HG03095 (cell line): ENCODE measurements around the gene SYT17.

Experiments
- ATAC-seq: cut with Tn5 transposase; IDR thresholded peaks from one replicate; pipeline ENCODE4 v1.9.1; 2021; ENCODE audit warnings: moderate library complexity; ENCODE audit not compliant: unreplicated experiment

SYT17 gene

DNA sequence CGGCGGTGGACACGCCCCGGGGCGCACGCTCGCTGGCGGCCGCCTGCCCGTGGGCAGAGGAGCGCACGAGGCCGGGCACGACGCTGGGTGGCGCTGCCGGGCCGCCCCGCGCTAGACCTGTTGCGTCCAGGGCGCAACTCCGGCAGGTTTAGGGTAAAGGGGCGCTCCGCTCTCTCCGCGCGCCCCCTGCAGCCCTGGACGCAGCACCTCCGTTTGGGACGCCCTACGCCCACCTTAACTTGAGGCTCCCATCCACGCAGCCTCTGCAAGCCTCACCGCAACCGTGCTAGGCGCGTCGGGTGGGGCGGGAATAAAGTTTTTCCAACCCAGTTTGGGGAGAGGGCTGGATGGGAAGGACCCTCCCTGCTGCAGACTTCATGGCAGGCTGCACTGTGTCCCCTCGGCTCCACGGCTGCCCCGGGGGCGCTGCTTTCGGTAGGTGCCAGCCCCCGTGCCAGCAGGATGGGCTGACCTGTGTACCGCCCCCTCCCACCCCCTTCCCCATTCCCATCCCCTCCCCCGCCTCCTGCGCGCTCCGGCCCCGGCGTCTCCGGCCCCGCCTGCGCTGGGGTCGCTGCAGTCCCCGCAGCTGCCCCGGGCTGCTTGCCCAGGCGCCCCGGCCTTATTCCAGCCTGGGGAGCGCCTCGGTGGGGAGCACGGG is at the start of gene SYT17:
Gene SYT17, plus strand, starts transcription at position 531 of the 661 bp plus-strand sequence. CDS start 407 bp downstream, outside the sequence.
- no peak for ATAC-seq

DNA sequence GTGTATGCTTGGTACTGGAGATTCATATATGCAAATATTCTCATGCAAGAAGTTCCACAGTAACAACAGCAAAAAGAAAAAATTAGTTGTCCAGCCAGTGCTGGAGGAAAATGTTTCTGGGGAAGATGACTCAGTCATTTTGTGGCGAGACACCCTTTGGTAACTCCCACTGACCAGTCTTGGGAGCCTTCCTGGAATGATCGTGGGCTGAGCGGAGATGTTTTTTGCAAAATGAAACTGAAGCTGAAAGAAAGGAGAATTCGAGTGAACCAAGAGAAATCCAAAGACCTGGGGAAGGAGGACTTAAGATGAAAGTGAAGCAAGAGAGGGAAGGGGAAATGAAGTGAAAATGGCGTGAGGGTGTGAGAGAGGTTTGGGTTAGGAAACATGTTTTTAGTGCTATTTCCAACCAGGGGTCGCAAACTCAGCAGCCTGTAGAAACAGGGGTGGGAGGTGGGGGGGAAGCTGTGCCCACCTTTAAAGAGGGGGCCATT is 49.1 kb upstream of the SYT17 start:
- ATAC-seq, result no peak

DNA sequence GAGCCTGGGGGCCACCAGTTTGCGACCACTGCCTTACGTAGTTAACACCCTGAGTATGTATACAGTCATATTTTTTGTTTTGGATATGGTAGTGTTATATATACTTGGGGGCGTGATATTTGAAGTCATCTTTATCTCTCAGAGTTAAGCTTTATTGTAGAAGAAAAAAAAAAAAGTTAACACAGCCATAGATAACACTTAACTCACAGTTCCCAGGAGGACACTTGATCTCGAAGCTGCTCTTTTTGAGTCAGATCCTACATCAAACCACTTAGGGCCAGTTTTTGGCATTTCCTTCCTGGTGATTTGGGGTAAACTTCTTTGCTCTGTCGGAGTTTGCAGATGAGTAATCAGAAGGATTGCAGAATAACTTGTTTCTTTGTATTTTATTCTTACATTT is 48.5 kb upstream of the SYT17 start:
- no peak for ATAC-seq

DNA sequence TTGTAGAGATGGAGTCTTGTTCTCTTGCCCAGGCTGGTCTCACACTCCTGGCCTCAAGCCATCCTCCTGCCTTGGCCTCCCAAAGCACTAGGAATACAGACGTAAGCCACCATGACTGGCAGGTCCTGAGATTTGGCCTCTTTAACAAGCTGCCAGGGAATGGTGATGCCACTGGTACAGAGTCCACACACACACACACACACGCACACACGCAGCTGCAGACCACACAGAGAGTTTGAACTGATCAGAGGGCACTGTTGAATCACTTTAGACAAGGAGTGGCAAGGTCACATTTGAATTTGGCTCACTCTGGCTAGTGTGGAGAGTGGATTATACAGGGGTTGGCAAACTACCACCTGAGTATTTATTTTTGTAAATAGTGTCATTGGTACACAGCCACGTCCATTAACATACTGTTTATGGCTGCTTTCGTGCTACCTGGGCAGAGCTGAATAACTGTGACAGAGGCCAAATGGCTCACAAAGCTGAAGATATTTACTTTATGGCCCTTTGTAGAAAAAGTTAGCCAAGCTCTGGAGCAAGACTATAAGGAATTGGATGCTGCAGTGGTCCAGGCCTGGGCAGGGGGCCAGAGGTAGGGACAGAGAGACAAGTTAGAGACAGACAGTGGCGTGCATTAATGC is 44.4 kb upstream of the SYT17 start:
- no peak for ATAC-seq

GRCh38 chr16:19126300-19126699 is 41.7 kb upstream of the SYT17 start:
- no peak for ATAC-seq

- peak; percentile 43 for ATAC-seq
Observed at GRCh38 chr16:19127205-19127604, 40.8 kb upstream of the SYT17 start.

- ATAC-seq, result peak; percentile 51
Observed at GRCh38 chr16:19127674-19128131, 40.3 kb upstream of the SYT17 start.

- ATAC-seq, result no peak
Observed at GRCh38 chr16:19128454-19129200, 39.4 kb upstream of the SYT17 start.

DNA sequence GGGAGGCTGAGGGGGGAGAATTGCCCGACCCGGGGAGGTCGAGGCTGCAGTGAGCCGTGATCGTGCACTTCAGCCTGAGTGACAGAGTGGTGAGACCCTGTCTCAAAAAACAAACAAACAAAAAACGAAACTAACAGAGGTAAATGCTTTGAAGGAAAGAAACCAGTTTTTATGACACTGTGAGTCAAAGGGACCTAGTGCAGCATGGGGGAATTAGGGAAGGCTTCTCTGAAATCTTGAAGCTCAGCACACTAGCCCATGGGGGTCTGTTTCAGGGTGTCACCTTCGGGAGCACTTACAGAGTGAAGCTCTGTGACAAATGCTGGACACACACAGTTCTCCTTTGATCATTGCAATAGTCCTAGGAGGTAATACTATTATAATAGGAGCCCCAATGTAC is 37.7 kb upstream of the SYT17 start:
- ATAC-seq, result no peak

GRCh38 chr16:19130852-19131824 is 36.9 kb upstream of the SYT17 start:
- no peak for ATAC-seq

GRCh38 chr16:19131825-19132218 is 36.2 kb upstream of the SYT17 start:
- no peak for ATAC-seq

DNA sequence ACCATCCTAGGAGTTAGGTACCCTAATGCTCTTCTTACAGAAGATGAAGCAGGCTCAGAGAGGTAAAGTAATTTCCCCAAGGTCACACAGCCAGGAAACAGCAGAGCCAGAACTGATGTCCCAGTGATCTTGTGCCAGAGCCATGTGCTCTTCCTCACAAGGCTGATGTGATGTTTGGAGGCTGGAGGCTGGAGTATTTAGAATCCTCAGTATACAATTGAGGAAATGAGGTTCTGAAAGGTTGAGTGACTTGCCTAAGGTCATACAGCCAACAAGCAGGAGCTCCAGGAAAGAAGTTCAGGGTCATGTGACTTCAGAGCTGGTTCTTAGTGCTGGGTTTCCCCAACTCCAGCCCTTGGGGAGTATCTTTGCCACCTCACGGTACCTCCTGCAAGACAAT is 35.8 kb upstream of the SYT17 start:
- ATAC-seq, result no peak

DNA sequence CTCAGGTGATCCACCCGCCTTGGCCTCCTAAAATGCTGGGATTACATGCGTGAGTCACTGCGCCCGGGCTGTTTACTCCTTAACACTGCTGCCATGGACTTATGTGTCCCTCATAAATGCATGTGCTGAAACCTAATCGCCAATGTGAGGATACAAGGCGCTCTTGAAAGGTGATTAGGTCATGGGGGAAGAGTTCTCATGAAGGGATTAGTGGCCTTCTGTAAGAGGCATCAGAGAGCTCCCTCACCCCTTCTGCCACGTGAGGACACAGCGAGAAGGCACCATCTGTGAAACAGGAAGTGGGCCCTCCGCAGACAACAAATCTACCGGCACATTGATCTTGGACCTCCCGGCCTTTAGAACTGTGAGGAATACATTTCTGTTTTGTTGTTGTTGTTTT is 35.1 kb upstream of the SYT17 start:
- no peak for ATAC-seq

- no peak for ATAC-seq
Observed at GRCh38 chr16:19133600-19133999, 34.4 kb upstream of the SYT17 start.

- ATAC-seq, result no peak
Observed at GRCh38 chr16:19135201-19135842, 32.7 kb upstream of the SYT17 start.

DNA sequence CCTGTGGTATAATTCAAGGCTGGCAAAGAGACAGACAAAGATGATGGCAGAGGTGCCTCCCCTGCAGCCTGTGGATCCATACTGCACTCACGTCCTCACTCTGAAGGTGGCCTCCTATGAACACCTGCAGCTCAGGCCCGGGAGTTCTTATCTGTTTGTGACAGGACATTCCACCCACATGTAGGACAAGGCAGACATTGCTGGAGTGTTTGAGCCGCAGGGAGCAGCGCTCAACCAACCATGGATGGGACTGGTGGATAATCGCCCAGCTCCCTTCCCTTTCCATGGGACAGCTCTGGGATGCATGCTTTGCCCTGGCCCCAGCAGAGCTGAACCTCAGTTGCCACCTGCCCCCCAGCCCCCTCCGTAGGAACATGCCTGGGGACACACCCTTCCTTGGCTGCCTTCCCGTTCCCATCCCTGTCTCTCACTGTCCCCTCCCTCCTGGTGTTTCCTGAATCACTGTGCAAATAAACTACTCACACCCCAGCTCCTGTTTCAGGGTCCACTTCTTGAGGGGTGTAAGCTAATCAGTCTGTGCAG is 32.1 kb upstream of the SYT17 start:
- ATAC-seq, result no peak

- ATAC-seq, result no peak
Observed at GRCh38 chr16:19136549-19137196, 31.4 kb upstream of the SYT17 start.

GRCh38 chr16:19137201-19138128 is 30.6 kb upstream of the SYT17 start:
- no peak for ATAC-seq
